GM19372 (cell line): ENCODE results near the gene LDLR.
"Not testable (repeated sequence)": the region's sequence is repeated elsewhere in the genome, so short reads cannot be mapped to it uniquely, and the experiment has no call there.

Source experiments
- ATAC-seq: cut with Tn5 transposase; IDR thresholded peaks from one replicate; pipeline ENCODE4 v1.9.1; 2021; ENCODE audit warnings: mild to moderate bottlenecking, low read depth, moderate library complexity; ENCODE audit not compliant: unreplicated experiment

The LDLR gene

GRCh38 chr19:11069561-11069960 is 19.7 kb upstream of the LDLR start:
- no peak for ATAC-seq

DNA sequence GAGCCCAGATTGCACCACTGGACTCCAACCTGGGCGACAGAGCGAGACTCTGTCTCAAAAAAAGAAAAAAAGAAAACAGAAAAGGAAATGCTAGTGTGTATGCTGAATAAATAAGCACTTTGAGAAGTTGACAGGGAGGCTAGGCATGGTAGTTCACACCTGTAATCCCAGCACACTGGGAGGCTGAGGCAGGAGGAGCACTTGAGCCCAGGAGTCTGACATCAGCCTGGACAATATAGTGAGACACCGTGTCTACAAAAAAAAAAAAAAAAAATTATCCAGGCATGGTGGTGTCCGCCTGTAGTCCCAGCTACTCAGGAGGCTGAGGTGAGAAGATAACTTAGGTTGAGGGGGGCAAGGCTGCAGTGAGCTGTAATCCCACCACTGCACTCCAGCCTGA is 19.1 kb upstream of the LDLR start:
- no peak for ATAC-seq

- ATAC-seq: no peak
Measured at GRCh38 chr19:11073568-11073967, 15.7 kb upstream of the LDLR start.

DNA sequence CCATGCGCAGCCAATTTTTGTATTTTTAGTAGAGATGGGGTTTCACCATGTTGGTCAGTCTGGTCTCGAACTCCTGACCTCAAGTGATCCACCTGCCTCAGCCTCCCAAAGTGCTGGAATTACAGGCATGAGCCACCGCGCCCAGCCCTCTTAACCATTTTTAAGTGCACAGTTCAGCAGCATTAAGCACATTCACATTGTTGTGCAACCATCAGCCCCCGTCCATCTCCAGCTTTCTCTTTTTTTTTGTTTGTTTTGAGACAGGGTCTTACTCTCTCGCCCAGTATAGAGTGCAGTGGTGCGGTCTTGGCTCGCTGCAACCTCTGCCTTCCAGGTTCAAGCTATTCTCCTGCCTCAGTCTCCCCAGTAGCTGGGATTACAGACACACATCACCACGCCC is 12.5 kb upstream of the LDLR start:
- not testable (repeated sequence) for ATAC-seq

DNA sequence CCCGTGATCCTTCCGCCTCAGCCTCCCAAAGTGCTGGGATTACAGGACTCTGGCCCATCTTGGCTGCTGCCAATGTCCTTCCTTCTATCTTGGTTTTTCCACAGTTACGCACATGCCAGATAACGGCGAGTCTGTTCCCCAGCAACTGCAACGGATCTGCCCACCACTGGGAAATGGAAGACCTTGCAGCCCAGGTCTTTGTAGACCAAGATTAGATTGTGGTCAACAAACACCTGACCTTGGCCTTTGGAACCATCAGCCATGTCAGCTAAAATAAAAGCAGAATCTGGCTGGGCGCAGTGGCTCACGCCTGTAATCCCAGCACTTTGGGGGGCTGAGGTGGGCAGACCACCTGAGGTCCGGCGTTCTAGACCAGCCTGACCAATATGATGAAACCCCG is 10.4 kb upstream of the LDLR start:
- ATAC-seq: no peak

- no peak for ATAC-seq
Measured at GRCh38 chr19:11079999-11080398, 9.3 kb upstream of the LDLR start.

DNA sequence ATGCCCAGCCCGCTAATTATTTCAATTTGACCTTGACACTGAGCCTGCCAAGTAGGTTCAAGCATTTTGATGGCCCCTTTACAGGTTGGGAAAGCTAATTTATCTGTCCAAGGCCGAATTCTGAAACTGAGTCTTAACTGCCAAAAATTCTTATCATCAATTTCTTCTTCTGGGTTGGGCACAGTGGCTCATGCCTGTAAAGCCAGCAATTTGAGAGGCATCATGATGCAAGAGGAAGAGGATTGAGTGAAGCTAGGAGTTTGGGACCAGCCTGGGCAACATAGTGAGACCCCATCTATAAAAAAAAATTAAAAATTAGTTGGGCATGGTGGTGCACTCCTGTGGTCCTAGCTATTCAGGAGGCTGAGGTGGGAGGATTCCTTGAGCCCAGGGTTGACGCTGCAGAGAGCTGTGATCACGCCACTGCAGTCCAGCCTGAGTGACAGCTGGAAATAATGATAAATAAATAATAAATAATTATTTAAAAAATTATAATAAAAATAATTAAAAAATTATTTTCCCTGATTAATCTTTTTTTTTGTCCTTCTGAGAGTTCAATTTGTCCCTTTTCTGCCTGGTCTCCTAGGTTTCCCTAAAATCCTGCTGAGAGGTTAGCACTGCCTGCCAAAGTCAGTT is 1.3 kb upstream of the LDLR start:
- ATAC-seq: no peak

DNA sequence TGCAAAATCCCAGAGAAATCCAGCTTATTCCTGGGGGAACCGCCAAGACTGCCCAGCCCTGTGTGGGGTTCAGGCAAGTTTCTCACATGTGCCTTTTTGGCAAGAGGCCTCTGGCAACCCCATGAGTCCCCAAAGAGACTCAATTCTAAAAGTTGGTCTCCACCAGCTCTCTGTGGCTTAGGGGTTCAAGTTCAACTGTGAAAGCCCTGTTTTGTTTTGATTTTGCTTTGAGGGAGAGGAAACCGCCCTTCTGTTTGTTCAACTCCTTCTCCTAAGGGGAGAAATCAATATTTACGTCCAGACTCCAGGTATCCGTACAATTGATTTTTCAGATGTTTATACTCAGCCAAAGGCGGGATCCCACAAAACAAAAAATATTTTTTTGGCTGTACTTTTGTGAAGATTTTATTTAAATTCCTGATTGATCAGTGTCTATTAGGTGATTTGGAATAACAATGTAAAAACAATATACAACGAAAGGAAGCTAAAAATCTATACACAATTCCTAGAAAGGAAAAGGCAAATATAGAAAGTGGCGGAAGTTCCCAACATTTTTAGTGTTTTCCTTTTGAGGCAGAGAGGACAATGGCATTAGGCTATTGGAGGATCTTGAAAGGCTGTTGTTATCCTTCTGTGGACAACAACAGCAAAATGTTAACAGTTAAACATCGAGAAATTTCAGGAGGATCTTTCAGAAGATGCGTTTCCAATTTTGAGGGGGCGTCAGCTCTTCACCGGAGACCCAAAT is 583 bp upstream of the LDLR start:
- no peak for ATAC-seq

DNA sequence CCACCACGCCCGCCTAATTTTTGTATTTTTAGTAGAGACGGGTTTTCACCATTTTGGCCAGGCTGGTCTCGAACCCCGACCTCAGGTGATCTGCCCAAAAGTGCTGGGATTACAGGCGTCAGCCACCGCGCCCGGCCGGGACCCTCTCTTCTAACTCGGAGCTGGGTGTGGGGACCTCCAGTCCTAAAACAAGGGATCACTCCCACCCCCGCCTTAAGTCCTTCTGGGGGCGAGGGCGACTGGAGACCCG is 676 bp downstream of the LDLR start:
- not testable (repeated sequence) for ATAC-seq

GRCh38 chr19:11090264-11090996 is 1.2 kb downstream of the LDLR start:
- ATAC-seq: peak; percentile 86

DNA sequence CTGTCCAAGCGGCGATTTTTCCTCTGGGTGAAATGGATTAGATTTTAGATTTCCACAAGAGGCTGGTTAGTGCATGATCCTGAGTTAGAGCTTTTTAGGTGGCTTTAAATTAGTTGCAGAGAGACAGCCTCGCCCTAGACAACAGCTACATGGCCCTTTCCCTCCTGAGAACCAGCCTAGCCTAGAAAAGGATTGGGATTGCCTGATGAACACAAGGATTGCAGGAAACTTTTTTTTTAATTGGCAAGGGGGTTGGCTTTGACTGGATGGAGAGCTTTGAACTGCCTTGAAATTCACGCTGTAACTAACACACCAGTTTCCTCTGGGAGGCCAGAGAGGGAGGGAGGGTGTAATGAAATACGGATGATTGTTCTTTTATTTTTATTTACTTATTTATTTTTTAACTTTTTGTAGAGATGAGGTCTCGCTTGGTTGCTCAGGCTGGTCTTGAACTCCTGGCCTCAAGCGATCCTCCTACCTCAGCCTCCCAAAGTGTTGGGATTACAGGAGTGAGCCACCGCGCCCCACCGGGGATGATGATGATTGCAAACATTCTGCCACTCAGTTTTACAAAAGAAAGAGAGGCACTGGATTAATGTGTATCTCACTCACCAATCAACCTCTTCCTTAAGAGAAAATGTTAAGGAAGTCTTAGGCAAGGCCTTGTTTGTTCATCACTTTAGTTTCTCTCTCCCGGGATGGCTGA is 1.9 kb downstream of the LDLR start:
- ATAC-seq: no peak

DNA sequence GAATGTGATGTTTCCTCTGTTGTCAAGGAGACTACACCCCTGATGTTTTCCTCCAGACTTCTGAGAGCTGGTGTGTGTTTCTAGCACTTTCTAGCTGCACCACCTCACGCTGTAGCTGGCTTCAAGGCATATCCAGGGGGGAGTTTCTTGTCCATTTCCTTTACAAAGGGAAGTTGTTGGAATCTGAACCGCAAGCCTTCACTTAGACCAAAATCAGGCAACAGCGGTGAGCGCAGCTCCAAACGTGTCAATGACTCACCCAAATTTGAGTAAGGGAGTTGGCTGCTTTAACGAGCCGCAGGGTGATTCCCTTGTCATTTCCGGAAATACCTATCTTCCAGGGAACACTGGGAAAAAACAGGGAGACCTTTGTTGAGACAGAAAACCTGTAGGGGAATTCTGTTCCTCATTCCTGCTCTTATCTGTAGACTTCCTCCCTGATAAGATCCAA is 2.5 kb downstream of the LDLR start:
- no peak for ATAC-seq

- no peak for ATAC-seq
Measured at GRCh38 chr19:11092181-11092538, 2.9 kb downstream of the LDLR start.

GRCh38 chr19:11093689-11094238 is 4.5 kb downstream of the LDLR start:
- ATAC-seq: no peak

DNA sequence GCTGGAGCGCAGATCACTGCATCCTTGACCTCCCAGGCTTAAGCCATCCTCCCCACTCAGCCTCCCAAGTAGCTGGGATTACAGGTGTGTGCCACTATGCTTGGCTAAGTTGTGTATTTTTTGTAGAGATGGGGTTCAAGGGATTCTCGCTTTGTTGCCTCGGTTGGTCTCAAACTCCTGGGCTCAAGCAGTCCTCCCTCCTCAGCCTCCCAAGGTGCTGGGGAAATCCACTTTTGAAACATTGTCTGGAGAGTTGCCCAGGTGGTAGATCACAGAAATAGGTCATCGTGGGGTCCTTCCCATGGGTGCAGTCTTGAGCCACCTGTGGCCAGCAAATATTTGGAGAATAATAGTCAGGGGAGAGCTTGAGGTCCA is 5.2 kb downstream of the LDLR start:
- no peak for ATAC-seq

GRCh38 chr19:11096210-11096841 is 7.1 kb downstream of the LDLR start:
- ATAC-seq: no peak

DNA sequence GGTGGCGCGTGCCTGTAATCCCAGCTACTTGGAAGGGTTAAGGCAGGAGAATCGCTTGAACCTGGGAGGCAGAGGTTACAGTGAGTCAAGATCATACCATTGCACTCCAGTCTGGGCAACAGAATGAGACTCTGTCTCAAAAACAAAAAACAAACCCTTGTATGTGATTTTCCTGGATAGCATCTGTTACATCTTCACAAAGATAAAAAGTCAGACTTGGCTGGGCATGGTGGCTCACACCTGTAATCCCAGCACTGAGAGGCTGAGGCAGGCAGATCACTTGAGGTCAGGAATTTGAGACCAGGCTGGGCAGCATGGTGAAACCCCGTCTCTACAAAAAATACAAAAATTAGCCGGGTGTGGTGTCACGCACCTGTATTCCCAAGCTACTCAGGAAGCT is 8.1 kb downstream of the LDLR start:
- not testable (repeated sequence) for ATAC-seq

DNA sequence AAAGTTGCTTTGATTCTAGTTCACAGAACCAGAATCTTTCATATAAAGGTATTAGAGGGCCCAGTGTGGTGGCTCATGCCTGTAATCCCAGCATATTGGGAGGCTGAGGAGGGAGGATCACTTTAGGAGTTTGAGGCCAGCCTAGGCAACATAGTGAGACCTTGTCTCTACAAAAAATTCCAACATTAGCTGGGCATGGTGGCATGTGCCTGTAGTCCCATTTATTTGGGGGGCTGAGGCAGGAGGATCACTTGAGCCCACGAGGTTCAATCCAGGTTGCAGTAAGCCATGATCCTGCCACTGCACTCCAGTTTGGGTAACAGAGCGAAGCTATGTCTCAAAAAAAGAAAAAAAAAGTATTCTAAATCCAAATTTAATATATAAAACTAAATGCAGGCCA is 9.1 kb downstream of the LDLR start:
- ATAC-seq: no peak

GRCh38 chr19:11098861-11099260 is 9.6 kb downstream of the LDLR start:
- ATAC-seq: no peak

GRCh38 chr19:11100049-11100448 is 10.8 kb downstream of the LDLR start:
- ATAC-seq: no peak

DNA sequence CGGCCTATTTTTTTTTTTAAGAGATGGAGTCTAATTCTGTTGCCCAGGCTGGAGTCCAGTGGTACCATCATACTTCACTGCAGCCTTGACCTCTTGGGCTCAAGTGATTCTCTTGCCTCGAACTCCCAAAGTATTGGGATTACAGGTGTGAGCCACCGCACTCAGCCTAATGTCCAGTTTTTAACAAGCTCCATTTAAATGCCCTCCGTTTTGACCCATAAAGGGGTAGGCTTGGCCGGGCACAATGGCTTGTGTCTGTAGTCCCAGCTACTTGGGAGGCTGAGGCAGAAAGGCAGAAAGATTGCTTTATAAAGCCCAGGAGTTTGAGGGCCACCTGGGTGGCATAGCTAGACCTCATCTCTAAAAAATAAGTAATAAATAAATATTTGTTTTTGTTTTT is 11.8 kb downstream of the LDLR start:
- no peak for ATAC-seq
